NCI-H146 (cell line): ENCODE data around the gene POU3F1.
A peak's percentile ranks its signal among the peaks of the same experiment; 100 is the strongest.
"Not testable (repeated sequence)": the region's sequence is repeated elsewhere in the genome, so short reads cannot be mapped to it uniquely, and the experiment has no call there.

Source experiments
- DNase-seq: peaks from one replicate; lab custom pipeline; 2025; lab: John Stamatoyannopoulos, UW

Gene POU3F1

DNA sequence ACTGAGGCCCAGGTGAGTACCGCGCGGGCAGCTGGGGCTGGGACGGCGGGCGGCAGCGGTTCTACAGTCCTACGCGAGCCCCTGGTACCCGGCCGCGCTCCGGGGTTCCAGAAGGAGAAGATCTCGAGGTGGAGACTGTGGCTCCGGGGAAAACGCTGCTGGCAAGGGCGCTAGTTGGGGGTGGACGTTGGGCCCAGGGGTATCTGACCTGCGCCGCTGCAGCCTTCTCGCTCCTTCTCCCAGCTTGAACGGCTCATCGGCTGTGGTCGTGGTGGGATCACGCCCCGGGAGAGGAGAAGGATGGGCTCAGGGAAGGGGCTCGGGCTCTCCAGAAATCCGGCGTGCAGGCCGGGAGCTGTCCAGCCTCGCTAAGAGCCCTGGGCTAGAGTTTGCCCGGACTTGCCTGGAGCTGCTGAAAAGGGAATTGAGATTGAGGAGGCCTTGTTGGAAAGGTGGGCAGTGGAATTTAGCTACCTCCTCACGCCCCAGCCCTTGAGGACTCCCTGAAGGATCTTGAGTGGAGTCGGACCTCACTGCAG is 1.1 kb upstream of the POU3F1 start:
- no peak for DNase-seq

GRCh38 chr1:38046884-38047602 is 450 bp upstream of the POU3F1 start:
- DNase-seq: peak; percentile 85

- peak; percentile 60 for DNase-seq
These were observed 926 bp downstream of the POU3F1 start for GRCh38 chr1:38045401-38046332.

DNA sequence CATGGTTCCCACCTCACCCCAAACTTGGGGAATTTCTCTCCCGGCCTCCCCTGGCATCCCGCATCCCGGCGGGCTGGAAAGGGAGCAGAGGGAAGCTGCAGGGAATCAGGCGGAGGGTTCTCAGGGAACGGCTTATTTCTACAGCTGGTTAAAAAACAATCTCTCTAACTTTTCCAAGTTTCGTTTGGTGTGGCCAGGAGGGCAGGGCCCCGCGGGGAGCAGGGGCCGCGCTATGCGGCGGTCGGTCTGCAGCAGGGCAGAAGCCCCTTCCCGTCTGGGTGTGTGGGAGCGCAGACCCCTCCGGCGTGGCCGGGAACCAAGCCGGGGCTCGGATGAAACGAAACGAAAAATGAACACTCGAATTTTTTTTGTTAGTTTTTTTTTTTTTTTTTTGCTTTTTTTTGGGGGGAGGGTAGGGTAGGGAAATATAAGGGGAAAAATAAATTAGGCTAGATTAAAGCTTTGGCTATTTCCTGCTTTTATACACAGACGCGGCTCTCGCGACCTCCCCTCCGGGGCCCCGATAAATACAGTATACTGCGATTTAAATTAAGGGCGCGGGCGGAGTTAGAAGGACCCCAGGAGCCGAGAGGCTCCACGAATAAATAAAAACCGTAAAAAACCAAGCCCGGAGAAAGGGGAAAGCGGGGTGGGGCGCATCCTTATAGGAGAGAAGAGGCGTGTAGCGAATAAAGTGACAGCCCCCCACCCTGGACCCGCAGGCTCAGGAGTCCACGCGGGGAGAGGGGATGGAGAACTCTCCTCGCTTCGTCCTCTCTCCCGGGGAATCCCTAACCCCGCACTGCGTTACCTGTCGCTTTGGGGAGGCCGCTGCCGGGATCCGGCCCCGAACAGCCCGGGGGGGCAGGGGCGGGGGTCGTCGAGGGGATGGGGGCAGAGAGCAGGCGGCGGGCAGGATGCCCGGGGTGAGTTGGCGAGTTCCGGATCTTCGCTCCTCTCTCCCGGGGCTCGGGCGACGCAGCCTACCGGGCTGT is 2.1 kb downstream of the POU3F1 start:
- DNase-seq: no peak

DNA sequence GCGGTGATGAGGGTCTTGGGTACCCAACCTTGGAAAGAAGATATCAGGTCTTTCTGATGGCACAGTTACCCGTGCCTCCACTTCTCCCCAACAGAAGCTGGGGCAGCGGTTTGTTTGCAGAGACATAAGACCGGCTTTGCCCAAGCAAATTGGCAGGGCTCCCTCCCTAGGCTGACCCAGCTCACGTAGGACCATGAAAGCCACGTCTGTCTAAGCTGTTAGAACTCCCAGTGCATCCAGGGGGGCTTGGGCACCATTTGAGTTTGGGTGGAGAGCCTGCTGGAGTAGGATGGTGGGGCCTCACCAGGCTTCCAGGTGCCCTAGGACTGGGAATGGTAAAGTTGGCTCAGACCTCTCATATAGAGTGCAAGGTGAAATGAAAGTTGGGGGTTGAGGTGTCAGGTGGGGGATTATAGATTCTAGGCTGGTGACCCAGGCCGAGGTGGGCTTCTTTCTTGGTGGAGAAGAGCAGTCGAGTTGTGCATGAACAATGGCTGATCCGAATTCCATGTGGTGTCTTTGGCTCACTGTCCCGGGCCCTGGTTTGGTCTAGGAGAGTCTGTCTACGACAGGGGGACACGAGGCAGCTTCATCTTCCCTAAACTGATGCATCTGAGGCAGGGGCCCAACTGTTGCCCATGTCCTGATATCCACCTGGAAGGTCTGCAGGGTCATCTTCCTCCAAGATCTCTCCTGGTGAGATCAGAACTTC is 3.4 kb downstream of the POU3F1 start:
- no peak for DNase-seq

- no peak for DNase-seq
These were observed 4.4 kb downstream of the POU3F1 start for GRCh38 chr1:38041936-38042834.

DNA sequence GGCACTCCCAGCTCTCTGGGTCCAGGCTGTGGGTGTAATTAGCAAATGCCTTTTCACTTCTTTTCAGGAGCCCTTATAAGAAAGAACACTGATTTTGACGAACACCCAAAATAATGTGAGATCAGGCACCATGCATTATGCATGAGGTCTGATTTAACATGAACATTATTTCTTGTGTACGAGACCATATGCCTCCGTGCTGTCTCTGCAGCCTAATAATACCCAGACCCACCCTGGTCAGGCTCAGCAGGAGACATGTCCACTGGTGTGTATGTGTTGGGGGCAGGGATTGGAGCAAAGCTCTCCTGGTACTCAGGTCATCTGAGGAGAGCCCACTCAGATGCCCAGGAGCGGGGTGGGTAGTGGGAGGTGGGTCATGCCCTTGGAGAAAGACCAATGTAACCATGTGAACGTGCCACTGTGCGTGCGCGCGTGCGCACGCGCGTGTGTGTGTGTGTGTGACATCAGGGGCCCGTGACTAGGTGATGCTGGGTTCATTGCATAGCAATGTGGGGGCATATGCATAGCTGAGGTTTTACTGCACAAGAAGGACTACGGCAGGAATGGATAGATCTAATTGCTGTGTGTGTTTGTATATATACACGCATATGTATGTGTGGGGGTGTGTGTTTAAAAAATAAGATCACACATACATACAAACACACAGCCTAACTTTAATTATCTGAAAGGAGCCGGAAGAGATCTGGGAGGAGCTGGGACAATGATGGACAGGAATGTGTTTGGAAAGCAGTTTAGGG is 7.1 kb downstream of the POU3F1 start:
- DNase-seq: no peak

GRCh38 chr1:38038861-38039260 is 7.7 kb downstream of the POU3F1 start:
- no peak for DNase-seq

GRCh38 chr1:38037221-38037939 is 9.2 kb downstream of the POU3F1 start:
- no peak for DNase-seq

DNA sequence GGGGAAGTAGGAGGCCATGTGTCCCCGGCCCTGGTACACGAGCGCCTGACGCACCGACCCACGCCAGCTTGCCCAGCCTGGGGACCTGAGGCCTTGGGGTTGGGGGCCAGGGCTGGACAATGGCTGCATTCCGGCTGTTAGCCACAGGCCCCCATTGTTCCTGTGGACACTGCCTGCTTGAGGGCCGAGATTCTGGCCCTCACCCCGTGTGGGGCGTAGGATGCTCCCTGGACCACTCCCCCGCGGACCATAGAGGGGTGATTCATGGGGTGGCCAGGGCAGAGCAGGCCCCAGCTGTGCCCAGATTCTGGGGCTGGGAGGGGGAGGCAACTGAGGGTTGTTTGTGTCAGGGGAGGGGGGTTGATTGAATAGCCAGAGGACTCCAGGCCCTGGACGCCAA is 11.7 kb downstream of the POU3F1 start:
- no peak for DNase-seq

- DNase-seq: not testable (repeated sequence)
These were observed 13.6 kb downstream of the POU3F1 start for GRCh38 chr1:38032992-38033391.

GRCh38 chr1:38031513-38031866 is 15.1 kb downstream of the POU3F1 start:
- DNase-seq: no peak

GRCh38 chr1:38030596-38031512 is 15.7 kb downstream of the POU3F1 start:
- no peak for DNase-seq

DNA sequence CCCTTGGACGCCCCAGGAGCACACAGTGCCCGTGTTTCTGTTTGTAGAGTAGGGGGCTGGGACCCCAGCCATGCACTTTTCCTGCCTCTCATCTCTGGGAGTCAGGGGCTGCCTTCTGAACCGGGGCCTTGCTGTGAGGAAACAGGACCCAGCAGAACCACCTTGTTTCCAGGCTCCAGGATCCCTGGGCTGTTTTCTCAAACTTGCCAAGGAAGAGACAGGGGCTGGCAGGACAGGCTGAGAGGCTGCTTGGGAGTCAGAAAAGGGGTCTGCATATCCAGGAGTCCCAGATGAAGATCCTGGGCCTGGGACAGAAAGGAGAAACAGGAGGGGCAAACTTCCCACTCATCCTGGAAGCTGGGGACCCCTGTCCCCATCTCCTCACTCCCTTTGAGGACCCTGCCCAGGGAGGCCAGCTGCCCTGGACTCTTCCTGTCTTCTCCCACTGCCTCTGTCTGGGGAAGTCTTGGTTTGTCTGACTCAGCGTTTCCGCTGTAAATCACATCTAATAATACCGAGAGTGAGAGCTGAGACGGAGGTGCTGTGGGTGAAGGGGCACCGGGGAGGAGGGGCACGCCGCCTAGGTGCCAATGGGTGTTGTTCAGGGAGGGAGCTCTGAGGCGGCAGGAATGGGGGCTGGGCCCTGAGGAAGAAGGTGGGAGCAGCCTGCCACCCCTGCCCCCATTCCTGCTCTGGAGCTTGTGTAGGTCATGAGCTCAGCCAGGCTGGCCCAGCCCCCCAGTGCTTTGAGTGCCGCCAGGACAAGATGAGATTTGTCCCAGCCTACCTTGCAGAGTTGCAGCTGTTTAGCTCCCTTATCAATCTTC is 16.7 kb downstream of the POU3F1 start:
- no peak for DNase-seq

DNA sequence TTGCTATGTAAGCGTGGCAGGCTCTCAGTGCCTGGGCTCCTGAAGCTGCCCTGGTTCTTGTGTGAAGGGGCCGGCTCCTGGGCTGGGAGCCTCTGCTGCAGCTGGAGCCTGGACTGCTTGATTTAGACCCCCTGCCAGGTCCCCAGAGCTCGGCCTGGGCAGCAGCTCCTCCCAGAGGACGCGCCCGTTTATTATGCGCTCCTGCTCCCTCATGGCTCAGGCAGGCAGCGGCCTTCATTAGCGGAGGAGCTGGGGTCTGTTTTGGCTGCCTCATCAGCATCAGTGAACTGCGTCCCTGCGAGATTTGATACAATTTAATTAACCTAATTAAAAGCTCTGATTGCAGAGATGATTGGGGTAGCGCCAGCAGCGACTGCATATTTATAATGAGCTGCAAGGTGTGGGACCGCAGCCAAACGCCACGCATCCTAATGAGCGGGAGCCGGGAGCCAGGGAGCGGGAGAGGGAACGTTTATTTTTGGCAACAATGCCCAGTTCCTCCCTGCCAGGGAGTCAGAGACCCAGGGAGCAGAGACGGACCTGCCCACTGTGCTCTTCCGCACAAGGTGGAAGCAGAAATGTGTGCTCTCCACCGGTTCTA is 17.4 kb downstream of the POU3F1 start:
- peak; percentile 77 for DNase-seq

DNA sequence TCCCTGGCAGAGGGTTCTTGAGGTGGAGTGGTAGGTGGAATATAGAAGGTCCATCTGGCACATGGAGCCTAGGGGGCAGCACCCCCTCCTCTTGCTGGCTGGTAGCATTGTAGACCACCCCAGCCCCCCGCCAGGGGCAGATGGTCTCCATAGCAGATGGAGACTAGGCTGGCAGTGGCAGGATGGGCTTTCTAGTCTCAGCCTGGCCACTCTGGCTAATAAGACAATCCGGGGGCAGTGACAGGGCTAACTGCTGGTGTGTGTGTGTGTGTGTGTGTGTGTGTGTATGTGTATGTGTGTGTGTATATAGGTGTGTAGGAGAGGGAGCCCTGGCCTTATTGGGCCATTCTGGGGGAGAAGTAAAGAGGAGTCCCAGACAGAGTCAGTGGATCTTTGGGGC is 17.9 kb downstream of the POU3F1 start:
- DNase-seq: no peak
